LNCAP (cell line): ENCODE measurements around the gene TET2.

Experiments used
- TF ChIP-seq, protein P1 (sequence below): fragments of 450-650 bp; IDR thresholded peaks from 2 replicates; pipeline ENCODE4 v1.5.1; 2017; ENCODE audit warnings: mild to moderate bottlenecking

The TET2 gene

DNA sequence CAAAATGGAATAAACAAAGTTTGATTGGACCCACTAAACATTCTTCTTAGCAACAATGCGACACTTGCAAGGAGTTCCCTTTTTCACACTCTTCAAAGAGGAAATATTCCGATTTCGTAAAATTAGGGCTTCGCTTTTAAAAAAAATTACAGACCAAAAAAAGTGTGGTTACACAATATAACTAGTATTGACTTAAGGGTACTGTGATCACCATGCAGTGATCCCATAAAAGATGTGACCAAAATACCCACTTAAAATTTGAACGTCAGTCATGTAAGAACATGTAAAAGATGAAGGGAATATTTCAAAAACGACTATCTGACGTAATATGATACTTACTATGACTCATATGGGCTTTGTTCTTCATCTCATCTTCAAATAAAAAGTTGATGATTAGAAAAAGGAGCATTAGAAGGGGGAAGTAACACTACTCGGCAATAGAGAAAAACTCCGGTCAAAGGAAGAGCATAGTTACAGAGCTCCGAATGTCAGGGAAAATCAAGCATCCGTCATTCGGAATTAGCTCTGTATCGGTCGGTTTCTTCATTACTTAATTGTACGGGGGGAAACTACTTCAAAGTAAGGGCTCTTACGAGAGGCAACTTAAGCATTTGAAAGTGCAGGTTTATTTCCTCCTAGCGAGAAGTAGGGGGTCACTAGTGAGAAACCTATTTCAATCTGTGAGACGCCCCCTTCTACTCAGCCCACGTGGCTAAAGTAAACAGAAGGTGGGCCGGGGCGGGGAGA lies 1.3 kb upstream of the TET2 start:
- TF ChIP-seq, protein P1, sequence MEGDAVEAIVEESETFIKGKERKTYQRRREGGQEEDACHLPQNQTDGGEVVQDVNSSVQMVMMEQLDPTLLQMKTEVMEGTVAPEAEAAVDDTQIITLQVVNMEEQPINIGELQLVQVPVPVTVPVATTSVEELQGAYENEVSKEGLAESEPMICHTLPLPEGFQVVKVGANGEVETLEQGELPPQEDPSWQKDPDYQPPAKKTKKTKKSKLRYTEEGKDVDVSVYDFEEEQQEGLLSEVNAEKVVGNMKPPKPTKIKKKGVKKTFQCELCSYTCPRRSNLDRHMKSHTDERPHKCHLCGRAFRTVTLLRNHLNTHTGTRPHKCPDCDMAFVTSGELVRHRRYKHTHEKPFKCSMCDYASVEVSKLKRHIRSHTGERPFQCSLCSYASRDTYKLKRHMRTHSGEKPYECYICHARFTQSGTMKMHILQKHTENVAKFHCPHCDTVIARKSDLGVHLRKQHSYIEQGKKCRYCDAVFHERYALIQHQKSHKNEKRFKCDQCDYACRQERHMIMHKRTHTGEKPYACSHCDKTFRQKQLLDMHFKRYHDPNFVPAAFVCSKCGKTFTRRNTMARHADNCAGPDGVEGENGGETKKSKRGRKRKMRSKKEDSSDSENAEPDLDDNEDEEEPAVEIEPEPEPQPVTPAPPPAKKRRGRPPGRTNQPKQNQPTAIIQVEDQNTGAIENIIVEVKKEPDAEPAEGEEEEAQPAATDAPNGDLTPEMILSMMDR, result no peak

DNA sequence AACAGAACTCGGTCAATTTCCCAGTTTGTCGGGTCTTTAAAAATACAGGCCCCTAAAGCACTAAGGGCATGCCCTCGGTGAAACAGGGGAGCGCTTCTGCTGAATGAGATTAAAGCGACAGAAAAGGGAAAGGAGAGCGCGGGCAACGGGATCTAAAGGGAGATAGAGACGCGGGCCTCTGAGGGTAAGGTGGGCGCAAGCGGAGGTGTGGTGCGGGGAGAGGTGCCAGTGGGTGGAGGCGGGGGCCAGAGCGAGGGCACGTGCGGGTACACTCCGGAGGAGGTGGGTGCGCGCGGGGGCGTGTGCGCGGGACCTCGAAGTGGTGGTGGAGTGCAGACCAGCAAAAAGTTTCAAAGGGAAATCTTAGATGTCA lies 787 bp upstream of the TET2 start:
- TF ChIP-seq, protein P1, result no peak

DNA sequence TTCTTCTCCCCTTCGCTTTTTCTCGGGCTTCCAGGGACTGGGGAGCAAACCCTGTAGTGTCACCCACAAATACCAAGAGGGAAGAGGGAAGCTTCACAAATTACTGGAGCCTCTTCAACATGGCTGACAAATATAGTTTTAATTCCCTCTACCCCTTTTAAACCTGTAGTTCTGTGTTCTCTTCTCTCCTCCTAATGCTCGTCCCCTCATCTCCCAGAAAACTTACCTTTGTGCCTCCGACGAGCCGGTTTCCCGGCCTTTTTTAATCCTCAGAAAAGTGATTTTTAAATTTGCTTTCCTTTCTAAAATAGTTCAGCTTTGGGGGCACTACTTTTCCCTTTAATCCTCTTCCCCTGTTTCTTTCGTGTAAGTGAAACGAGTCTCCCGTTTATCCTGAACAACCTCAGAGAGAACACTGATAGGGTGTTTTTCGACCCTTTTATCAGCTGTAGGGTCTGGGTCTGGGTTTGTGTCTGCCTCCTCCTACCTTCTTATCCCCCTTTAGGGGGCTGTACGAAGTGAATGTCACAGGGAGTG lies 408 bp downstream of the TET2 start:
- TF ChIP-seq, protein P1, result no peak

DNA sequence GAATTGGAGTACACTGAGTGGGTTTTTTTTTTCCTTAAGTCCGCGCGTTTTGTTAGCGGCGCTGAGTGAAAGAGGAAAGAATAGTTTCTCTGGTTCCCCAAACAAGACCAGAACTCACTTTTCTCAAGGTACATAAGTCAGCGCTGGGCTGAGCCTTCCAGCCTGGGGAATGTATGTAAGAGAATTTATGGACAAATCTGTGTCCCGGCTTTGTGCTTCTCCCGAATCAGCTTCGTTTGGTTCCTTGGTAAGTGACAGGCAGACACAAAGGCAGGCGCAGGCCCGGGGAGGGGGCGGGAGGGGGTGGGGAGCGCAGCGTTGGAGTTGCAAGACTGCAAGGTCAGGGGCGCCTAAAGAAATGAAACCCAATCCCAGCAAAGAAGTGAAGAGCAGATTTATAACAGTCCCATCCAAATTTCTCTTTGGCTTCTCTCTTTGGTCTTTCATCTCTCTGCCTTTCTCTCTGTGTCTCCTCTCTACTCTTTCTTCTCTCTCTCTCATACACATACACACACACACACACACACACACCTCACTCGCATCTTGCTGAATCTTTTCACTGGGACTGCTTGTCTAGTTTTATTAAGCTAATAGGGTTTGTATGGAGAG lies 981 bp downstream of the TET2 start:
- TF ChIP-seq, protein P1, result no peak

DNA sequence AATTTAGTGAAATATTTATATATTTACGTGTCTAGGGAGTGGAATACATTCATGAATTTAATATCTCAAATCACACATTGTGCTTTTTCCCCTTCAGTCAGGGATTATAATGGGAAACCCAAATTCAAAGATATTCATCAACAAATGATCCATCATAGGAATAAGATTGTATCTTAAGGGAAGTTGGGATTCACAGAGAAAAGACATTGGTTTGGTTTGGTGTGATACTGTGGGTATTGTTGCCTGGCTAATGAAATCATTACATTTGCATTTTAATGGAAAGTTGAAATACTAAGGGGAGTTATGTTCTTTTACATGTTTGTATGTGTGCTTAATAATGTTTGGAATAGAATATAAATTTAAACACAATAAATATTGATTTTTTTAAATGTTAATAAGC lies 1.7 kb downstream of the TET2 start:
- TF ChIP-seq, protein P1, result no peak

DNA sequence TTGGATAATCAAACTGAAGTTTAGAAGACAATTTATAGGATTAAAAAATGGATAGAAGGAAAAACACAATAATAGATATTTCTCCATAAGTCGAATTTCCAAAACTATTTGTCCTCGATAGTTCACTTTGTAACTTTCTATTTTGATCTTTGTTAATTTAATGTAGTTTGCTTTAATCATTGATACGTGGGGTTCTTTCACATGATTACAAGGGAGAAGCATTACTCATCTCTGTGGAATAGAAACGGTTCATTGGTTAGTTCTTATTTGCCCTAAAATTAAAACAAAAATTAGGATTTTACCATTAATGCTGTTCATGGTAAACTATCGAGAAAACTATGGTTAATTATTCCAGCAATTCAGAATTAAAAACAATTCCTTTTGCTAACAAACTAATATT lies 2.1 kb downstream of the TET2 start:
- TF ChIP-seq, protein P1, result no peak

DNA sequence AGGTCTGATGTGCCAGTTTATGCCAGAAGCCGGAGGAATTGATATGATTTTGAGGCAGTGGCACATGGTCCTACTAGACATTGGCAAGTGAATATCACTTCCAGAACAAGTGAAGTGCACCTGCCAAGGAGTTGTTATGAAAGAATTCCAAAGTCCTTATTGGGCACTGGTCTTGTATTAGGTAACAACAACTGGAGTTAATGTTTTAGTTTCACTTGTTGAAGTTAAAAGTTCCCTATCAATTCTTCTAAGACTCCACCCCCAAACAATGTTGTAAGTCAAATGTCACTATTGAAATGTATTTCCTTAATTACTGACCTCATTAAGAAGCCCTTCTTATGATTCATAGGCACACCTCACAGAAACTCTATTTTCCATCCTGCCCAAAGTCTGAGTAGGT lies 3.1 kb downstream of the TET2 start:
- TF ChIP-seq, protein P1, result no peak
